ENCODE measurements around the gene ERICH6B. TPM values are rescaled to one million over a fixed set of nuclear protein-coding genes. Genes with fewer than 3 reads are reported as not detected.

The ERICH6B gene
- total and polyA plus RNA-seq, 3 donors from 2014 or later = 2.4 to 6.9 (median 2.4) TPM

DNA sequence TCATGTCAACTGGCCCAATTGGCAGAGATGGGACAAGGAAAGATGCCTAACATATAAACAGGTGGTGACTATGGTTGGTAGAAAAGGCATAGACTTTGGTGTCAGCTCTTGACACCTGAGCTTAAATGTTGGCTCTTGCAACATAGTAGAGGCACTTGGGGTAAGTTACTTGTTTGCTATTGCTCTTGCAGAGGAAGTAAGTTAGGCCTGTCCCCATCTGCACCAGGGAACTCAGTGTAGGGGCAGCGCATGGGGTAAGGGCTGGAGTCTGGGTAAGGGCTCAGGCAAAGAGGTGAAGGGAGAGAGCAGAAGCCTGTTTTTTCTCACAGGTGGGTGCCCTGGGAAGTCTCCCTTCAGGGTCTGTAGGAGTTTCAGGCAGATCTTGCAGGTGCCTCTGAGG, 27.6 kb downstream of the ERICH6B start:
- H3K9me3 ChIP-seq = no peaks in the 10 kb centered on the region

DNA sequence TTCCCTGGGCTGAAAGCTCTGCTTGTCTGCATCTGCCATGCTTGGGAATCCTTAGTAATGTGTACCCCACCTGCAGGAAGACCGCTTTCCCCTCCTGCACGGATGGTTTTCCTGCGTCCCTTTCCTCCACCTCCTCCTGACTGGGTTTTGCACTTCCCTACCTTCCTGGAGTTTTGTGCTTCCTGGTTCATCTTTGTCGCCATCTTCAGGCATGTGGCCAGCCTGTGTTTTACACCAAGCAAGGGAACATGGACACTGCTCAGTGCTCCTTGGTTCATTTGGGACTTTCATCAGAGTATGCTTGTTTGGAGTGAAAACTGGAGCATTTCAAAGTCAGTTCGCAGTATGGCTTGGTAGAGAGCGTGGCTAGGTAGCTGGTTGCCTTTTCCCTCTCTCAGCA, 30.7 kb downstream of the ERICH6B start:
- no peaks in the 10 kb centered on the region for H3K9me3 ChIP-seq
- WGBS, 2 donors = 74 to 93% methylated on average over 4 to 6 of the region's 6 CpGs

More for the DNA sequence above, 27.6 kb downstream of the ERICH6B start:
- TF ChIP-seq POLR2A (IDR thresholded peaks at IDR 0.05) = no peak
- TF ChIP-seq, protein P1, sequence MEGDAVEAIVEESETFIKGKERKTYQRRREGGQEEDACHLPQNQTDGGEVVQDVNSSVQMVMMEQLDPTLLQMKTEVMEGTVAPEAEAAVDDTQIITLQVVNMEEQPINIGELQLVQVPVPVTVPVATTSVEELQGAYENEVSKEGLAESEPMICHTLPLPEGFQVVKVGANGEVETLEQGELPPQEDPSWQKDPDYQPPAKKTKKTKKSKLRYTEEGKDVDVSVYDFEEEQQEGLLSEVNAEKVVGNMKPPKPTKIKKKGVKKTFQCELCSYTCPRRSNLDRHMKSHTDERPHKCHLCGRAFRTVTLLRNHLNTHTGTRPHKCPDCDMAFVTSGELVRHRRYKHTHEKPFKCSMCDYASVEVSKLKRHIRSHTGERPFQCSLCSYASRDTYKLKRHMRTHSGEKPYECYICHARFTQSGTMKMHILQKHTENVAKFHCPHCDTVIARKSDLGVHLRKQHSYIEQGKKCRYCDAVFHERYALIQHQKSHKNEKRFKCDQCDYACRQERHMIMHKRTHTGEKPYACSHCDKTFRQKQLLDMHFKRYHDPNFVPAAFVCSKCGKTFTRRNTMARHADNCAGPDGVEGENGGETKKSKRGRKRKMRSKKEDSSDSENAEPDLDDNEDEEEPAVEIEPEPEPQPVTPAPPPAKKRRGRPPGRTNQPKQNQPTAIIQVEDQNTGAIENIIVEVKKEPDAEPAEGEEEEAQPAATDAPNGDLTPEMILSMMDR (IDR thresholded peaks at IDR 0.05) = no peak
- Histone ChIP-seq H3K27ac (no peak overlapping the region), H3K27me3 (no peaks in the 10 kb centered on the region), H3K4me1 (no peaks in the 10 kb centered on the region), H3K4me3 (no peak overlapping the region), H3K36me3 (ENCODE audit: low read depth, missing control alignments) (no peaks in the 10 kb centered on the region)
- WGBS, 2 donors = 80 to 94% methylated on average over 1 of the region's 1 CpG
- DNase-seq = no peak
- intact Hi-C loops (cut with DNase I; ENCODE audit: low total_unique reads) = no loop called here

DNA sequence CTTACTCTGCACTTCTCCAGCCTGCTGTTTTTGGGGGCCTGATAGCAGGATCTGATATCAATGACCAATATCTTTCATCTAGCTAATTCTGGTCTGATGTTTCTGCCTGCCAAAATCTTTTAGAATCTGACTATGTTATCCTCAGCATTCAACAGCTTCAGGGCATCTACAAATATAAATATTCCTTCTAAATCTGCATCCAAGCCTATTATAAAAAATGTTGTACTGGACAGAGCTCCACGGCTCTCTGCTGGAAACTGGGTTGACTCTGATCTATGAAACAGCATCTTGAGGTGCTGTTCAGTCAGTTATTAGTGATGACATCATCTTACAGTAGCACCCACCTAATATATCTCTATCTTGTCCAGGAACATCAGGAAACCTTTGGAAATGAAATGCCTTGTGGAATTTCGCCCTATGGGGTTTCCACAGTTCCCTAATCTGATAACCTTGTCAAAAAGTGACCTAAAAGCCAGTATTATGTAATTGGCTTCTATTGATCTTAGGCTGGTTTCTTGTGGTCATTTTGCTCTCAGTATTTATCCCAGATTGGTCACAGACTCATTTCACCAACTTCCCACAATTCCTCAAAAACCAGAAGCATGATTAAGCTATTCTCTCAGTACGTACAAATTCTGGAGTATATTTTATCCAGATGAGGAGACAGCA, 33.0 kb downstream of the ERICH6B start:
- Histone ChIP-seq H3K36me3 (ENCODE audit: low read depth, missing control alignments) (no peaks in the 10 kb centered on the region), H3K27ac (no peak overlapping the region), H3K4me1 (no peaks in the 10 kb centered on the region), H3K4me3 (no peak overlapping the region), H3K27me3 (no peaks in the 10 kb centered on the region), H3K9me3 (no peaks in the 10 kb centered on the region)
- TF ChIP-seq POLR2A (IDR thresholded peaks at IDR 0.05) = no peak
- TF ChIP-seq, protein P1 (IDR thresholded peaks at IDR 0.05) = no peak
- intact Hi-C loops (cut with DNase I; ENCODE audit: low total_unique reads) = no loop called here
- WGBS, 2 donors = 57 to 73% methylated on average over 3 of the region's 3 CpGs
- no peak for DNase-seq

More for the DNA sequence above, 30.7 kb downstream of the ERICH6B start:
- H3K27me3 ChIP-seq = no peaks in the 10 kb centered on the region
- H3K36me3 ChIP-seq (ENCODE audit: low read depth, missing control alignments) = no peaks in the 10 kb centered on the region
- no peak for DNase-seq
- no peaks in the 10 kb centered on the region for H3K4me1 ChIP-seq
- intact Hi-C loops (cut with DNase I; ENCODE audit: low total_unique reads) = no loop called here
- no peak for TF ChIP-seq POLR2A (IDR thresholded peaks at IDR 0.05)
- TF ChIP-seq, protein P1 (IDR thresholded peaks at IDR 0.05) = no peak
- no peak overlapping the region for H3K27ac ChIP-seq
- H3K4me3 ChIP-seq = no peak overlapping the region

DNA sequence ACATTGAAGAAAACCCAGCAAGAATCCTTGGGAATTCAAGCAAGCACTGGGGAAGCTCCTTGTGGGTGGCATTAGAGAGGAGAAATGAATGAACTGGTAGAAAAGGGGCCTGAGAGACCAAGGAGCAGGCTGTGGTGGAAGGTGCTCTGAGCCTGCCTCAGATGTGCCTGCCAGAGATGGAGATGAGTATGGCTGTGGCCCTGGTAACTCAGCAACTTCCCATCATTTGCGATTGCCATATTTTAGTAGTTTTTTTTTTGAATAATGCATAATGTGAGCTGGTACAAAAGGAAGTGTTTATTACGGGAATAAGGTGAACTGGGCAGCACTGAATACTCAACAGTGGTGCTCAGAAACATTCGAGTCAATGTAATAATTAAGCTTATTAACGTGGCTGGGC, 39.1 kb downstream of the ERICH6B start:
- 88 to 90% methylated on average over 4 of the region's 4 CpGs for WGBS, 2 donors
- TF ChIP-seq POLR2A (IDR thresholded peaks at IDR 0.05) = no peak
- TF ChIP-seq, protein P1 (IDR thresholded peaks at IDR 0.05) = no peak
- H3K4me3 ChIP-seq = no peak overlapping the region
- H3K4me1 ChIP-seq = no peaks in the 10 kb centered on the region
- no peaks in the 10 kb centered on the region for H3K9me3 ChIP-seq
- H3K27me3 ChIP-seq = no peaks in the 10 kb centered on the region
- intact Hi-C loops (cut with DNase I; ENCODE audit: low total_unique reads) = no loop called here
- no peaks in the 10 kb centered on the region for H3K36me3 ChIP-seq (ENCODE audit: low read depth, missing control alignments)
- no peak for DNase-seq
- no peak overlapping the region for H3K27ac ChIP-seq

DNA sequence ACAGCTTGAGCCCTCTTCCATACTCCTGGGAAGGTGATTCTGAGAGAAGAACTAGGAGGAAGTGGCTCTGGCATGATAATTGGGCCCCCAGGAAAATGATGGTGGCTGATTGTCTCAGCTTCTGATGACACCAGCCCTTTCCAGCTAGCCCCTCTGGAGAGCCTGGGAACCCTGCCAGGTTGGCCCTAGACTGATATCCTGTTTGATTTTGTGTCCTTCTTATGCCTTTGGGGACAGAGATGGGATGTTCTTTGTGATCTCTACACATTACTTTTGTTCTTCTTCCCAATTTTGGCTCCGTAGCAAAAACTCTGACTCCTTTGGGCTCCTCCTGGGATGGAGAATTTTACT, 39.7 kb downstream of the ERICH6B start:
- 75 to 78% methylated on average over 1 of the region's 1 CpG for WGBS, 2 donors
- H3K27me3 ChIP-seq = no peaks in the 10 kb centered on the region
- intact Hi-C loops (cut with DNase I; ENCODE audit: low total_unique reads) = no loop called here
- no peak for DNase-seq
- no peaks in the 10 kb centered on the region for H3K36me3 ChIP-seq (ENCODE audit: low read depth, missing control alignments)
- no peaks in the 10 kb centered on the region for H3K4me1 ChIP-seq
- TF ChIP-seq POLR2A (IDR thresholded peaks at IDR 0.05) = no peak
- TF ChIP-seq, protein P1 (IDR thresholded peaks at IDR 0.05) = no peak
- H3K4me3 ChIP-seq = no peak overlapping the region
- H3K9me3 ChIP-seq = no peaks in the 10 kb centered on the region
- no peak overlapping the region for H3K27ac ChIP-seq

Measured in testis (tissue), 3 donors.